Measurements from ENCODE around the gene LRAT.

GRCh38 chr4:154743683-154744340 lies at the start of gene LRAT:
- TF ChIP-seq CTCF (IDR thresholded peaks at IDR 0.05; ENCODE audit: low read length) = no peak
- TF ChIP-seq EZH2 (IDR thresholded peaks at IDR 0.05; ENCODE audit: borderline replicate concordance, low read length) = no peak

All from OCI-LY1 (cell line).